SK-N-SH treated with all-trans-retinoic acid at 6 μM for 48 hours (cell line): ENCODE results near the gene CAPN13.

ENCODE experiments used
- ATAC-seq: fragments of 200-7000 bp; cut with Tn5 transposase; 3 replicates; pipeline ENCODE4 v1.9.1; 2020; ENCODE audit warnings: mild to moderate bottlenecking, moderate library complexity
- ARNTL ChIP-seq: fragments of 450-650 bp; formaldehyde crosslinking; IDR thresholded peaks from 2 replicates; pipeline ENCODE4 v1.5.0; 2020; ENCODE audit warnings: low read depth, mild to moderate bottlenecking, moderate library complexity, borderline replicate concordance
- BACH2 ChIP-seq: fragments of 250-450 bp; sonication (Bioruptor Pico); IDR thresholded peaks from 2 replicates; pipeline ENCODE4 v1.9.0; 2021; ENCODE audit warnings: mild to moderate bottlenecking, borderline replicate concordance
- ESRRG ChIP-seq: fragments of 250-450 bp; sonication (Bioruptor Pico); IDR thresholded peaks from 2 replicates; pipeline ENCODE4 v1.6.1; 2021; ENCODE audit warnings: mild to moderate bottlenecking
- GLIS3 ChIP-seq: fragments of 250-450 bp; sonication (Bioruptor Pico); IDR thresholded peaks from 2 replicates; pipeline ENCODE4 v1.5.0; 2020; ENCODE audit warnings: mild to moderate bottlenecking, moderate library complexity
- ISL1 ChIP-seq: fragments of 250-450 bp; sonication (Bioruptor Pico); IDR thresholded peaks from 2 replicates; pipeline ENCODE4 v2.1.2; 2022; ENCODE audit warnings: mild to moderate bottlenecking, moderate library complexity
- PPARA ChIP-seq: fragments of 250-450 bp; sonication (Bioruptor Pico); IDR thresholded peaks from 2 replicates; pipeline ENCODE4 v1.5.0; 2020; ENCODE audit warnings: mild to moderate bottlenecking, borderline replicate concordance
- RARB ChIP-seq: fragments of 250-450 bp; sonication (Bioruptor Pico); IDR thresholded peaks from 2 replicates; pipeline ENCODE4 v1.8.0; 2021; ENCODE audit warnings: mild to moderate bottlenecking, moderate library complexity
- SNAI2 ChIP-seq: fragments of 250-450 bp; sonication (Bioruptor Pico); IDR thresholded peaks from 2 replicates; pipeline ENCODE4 v1.5.0; 2020; ENCODE audit warnings: mild to moderate bottlenecking, moderate library complexity
- TCF4 ChIP-seq: fragments of 250-450 bp; sonication (Bioruptor Pico); IDR thresholded peaks from 2 replicates; pipeline ENCODE4 v1.8.0; 2021; ENCODE audit warnings: mild to moderate bottlenecking, moderate library complexity, borderline replicate concordance
- TOX ChIP-seq: fragments of 250-450 bp; sonication (Bioruptor Pico); IDR thresholded peaks from 2 replicates; pipeline ENCODE4 v1.8.0; 2021; ENCODE audit warnings: mild to moderate bottlenecking, moderate library complexity, borderline replicate concordance
- ZC3H10 ChIP-seq: fragments of 250-450 bp; sonication (Bioruptor Pico); IDR thresholded peaks from 2 replicates; pipeline ENCODE4 v1.5.1; 2021; ENCODE audit warnings: mild to moderate bottlenecking, moderate library complexity
- ZFP3 ChIP-seq: fragments of 250-450 bp; sonication (Bioruptor Pico); IDR thresholded peaks from 2 replicates; pipeline ENCODE4 v1.5.0; 2020; ENCODE audit warnings: mild to moderate bottlenecking, moderate library complexity
- ZFP30 ChIP-seq: fragments of 450-650 bp; formaldehyde crosslinking; IDR thresholded peaks from 2 replicates; pipeline ENCODE4 v1.5.0; 2022; ENCODE audit warnings: mild to moderate bottlenecking, moderate library complexity
- ZNF565 ChIP-seq: fragments of 450-650 bp; formaldehyde crosslinking; conservative IDR thresholded peaks from 2 replicates; pipeline ENCODE4 v1.5.0; 2020; ENCODE audit warnings: low read depth, mild to moderate bottlenecking, moderate library complexity
- ZNF70 ChIP-seq: fragments of 450-650 bp; formaldehyde crosslinking; IDR thresholded peaks from 2 replicates; pipeline ENCODE4 v1.5.0; 2020; ENCODE audit warnings: mild to moderate bottlenecking, moderate library complexity
- ZNF8 ChIP-seq: fragments of 450-650 bp; formaldehyde crosslinking; IDR thresholded peaks from 2 replicates; pipeline ENCODE4 v1.5.0; 2020; ENCODE audit warnings: mild to moderate bottlenecking, moderate library complexity
- TF ChIP-seq, protein P1 (sequence below): fragments of 250-450 bp; sonication (Bioruptor Pico); IDR thresholded peaks from 2 replicates; pipeline ENCODE4 v1.8.0; 2020; ENCODE audit warnings: mild to moderate bottlenecking, moderate library complexity, borderline replicate concordance
- TF ChIP-seq, protein P2 (sequence below): fragments of 250-450 bp; sonication (Bioruptor Pico); IDR thresholded peaks from 2 replicates; pipeline ENCODE4 v1.5.0; 2020; ENCODE audit warnings: mild to moderate bottlenecking, moderate library complexity
- TF ChIP-seq, protein P3 (sequence below): fragments of 250-450 bp; sonication (Bioruptor Pico); IDR thresholded peaks from 2 replicates; pipeline ENCODE4 v1.5.1; 2020; ENCODE audit warnings: low read depth, mild to moderate bottlenecking, moderate library complexity
- TF ChIP-seq, protein P4 (sequence below): fragments of 250-450 bp; sonication (Bioruptor Pico); IDR thresholded peaks from 2 replicates; pipeline ENCODE4 v1.8.0; 2021; ENCODE audit warnings: low read depth, mild to moderate bottlenecking, moderate library complexity, borderline replicate concordance
- TF ChIP-seq, protein P5 (sequence below): fragments of 250-450 bp; sonication (Bioruptor Pico); IDR thresholded peaks from 2 replicates; pipeline ENCODE4 v1.5.1; 2021; ENCODE audit warnings: mild to moderate bottlenecking, moderate library complexity

Gene CAPN13

DNA sequence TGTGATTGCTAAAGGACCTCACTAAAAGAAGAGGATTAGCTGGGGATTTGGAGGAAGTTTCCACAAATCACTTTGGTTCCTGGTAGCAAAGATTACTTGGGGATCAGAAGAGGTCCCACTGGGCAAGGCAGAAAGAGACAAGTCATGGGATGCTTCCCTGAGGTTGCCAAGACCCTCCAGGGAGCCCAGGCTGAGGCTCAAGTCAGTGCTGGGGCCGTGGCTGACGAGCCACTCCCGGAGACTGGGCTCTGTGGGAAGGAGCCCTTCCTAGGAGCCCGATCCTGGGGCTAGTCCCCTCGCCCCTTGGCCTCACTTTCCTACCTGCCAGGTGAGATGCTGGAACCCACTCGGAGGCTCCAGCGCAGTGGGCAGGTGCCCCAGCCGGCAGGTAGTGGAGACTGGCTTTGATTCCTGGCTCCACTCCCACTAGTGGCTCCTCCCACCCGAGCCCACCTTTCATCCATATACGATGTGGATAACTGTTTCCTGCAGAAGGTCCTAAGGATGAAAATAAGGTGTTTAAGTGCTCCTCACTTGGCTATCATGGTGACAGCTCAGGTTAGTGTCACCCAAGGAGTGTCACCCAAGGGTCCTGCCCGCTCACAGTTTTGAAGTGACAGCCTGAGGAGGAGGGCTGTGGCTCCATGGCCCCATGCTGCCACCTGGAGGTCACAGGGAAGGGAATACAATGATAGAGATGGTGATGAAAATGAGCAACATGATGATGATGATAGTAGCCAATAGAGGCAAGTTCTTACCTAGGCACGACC lies 100.5 kb downstream of the CAPN13 start:
- TF ChIP-seq, protein P1, sequence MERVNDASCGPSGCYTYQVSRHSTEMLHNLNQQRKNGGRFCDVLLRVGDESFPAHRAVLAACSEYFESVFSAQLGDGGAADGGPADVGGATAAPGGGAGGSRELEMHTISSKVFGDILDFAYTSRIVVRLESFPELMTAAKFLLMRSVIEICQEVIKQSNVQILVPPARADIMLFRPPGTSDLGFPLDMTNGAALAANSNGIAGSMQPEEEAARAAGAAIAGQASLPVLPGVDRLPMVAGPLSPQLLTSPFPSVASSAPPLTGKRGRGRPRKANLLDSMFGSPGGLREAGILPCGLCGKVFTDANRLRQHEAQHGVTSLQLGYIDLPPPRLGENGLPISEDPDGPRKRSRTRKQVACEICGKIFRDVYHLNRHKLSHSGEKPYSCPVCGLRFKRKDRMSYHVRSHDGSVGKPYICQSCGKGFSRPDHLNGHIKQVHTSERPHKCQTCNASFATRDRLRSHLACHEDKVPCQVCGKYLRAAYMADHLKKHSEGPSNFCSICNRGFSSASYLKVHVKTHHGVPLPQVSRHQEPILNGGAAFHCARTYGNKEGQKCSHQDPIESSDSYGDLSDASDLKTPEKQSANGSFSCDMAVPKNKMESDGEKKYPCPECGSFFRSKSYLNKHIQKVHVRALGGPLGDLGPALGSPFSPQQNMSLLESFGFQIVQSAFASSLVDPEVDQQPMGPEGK = no peak
- TF ChIP-seq ZFP30 (CRISPR knock-in tag) = 0 out of 2 replicates have a peak, but pooled peaks have one; percentile 21
- no peak for TF ChIP-seq TCF4 (CRISPR knock-in tag)
- TF ChIP-seq GLIS3 = no peak
- TF ChIP-seq, all 23 proteins: peak for 1
- peak; percentile 81 for ATAC-seq

DNA sequence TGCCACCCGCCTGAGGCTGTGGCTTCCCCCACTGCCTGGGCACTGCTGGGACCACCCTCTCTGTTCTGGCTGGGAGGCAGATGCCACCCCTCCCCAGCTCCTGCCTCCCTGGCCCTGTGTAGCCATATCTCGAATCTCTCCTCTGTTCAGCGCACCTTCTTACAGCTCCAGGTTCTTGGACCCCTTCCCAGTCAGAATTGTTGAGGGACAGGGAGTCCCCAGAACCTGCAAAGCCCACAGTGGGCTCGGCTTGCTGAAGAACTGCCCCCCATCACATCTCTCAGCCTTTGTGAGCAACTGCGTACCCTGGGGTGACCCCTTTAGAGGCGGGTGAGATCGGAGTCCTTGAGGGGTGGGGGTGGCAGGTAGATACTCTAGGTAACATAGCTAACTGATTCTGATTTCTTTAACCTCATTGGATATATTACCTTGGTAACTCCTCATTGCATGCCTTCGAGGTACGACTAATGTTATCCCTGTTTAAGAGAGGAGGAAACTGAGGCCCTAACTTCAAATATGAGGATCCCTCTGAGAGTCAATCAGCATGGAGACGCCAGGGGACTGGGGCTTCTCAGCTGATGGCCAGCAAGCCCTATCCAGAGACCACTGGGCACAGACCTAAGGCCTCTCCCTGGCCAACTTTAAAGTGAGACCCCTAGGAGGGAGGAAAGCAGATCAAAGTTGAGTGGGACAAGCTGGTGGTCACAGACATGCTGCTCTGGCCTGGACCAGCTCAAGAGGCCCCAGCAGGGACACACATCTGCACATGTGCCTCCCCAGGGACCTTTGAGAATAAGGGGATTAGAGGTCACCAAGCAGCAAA lies 101.3 kb downstream of the CAPN13 start:
- no peak for ATAC-seq

DNA sequence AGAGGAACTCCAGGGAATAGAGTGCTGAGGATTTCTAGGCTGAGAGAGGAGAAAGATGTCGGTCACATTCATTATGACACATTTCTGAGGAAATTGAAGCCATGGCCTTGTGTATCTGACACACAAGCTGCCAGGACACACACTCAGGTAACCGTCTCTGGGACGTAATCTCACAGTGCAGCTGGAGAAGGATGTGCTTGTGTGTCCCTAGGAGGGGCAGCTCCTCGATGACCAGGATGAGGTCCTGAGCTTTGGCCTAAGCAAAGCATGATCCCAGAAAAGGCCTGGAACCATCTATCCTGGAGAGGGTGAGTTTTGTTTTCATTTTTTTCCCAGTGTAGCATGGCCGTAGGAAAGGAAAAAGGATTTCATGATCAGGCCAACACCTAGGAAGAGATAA lies 102.2 kb downstream of the CAPN13 start:
- no peak for TF ChIP-seq ARNTL (CRISPR knock-in tag)
- no peak for TF ChIP-seq SNAI2 (CRISPR knock-in tag)
- no peak for TF ChIP-seq ESRRG (CRISPR knock-in tag)
- no peak for TF ChIP-seq ZNF8
- TF ChIP-seq ZFP3 = no peak
- no peak for TF ChIP-seq ISL1 (CRISPR knock-in tag)
- no peak for TF ChIP-seq TCF4 (CRISPR knock-in tag)
- no peak for TF ChIP-seq ZC3H10 (CRISPR knock-in tag)
- no peak for TF ChIP-seq ZNF565 (CRISPR knock-in tag)
- TF ChIP-seq, protein P2, sequence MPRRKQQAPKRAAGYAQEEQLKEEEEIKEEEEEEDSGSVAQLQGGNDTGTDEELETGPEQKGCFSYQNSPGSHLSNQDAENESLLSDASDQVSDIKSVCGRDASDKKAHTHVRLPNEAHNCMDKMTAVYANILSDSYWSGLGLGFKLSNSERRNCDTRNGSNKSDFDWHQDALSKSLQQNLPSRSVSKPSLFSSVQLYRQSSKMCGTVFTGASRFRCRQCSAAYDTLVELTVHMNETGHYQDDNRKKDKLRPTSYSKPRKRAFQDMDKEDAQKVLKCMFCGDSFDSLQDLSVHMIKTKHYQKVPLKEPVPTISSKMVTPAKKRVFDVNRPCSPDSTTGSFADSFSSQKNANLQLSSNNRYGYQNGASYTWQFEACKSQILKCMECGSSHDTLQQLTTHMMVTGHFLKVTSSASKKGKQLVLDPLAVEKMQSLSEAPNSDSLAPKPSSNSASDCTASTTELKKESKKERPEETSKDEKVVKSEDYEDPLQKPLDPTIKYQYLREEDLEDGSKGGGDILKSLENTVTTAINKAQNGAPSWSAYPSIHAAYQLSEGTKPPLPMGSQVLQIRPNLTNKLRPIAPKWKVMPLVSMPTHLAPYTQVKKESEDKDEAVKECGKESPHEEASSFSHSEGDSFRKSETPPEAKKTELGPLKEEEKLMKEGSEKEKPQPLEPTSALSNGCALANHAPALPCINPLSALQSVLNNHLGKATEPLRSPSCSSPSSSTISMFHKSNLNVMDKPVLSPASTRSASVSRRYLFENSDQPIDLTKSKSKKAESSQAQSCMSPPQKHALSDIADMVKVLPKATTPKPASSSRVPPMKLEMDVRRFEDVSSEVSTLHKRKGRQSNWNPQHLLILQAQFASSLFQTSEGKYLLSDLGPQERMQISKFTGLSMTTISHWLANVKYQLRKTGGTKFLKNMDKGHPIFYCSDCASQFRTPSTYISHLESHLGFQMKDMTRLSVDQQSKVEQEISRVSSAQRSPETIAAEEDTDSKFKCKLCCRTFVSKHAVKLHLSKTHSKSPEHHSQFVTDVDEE (CRISPR knock-in tag) = no peak
- TF ChIP-seq ZNF70 = no peak
- TF ChIP-seq GLIS3 = no peak
- TF ChIP-seq ZFP30 (CRISPR knock-in tag) = no peak
- TF ChIP-seq RARB (CRISPR knock-in tag) = no peak
- TF ChIP-seq, protein P3, sequence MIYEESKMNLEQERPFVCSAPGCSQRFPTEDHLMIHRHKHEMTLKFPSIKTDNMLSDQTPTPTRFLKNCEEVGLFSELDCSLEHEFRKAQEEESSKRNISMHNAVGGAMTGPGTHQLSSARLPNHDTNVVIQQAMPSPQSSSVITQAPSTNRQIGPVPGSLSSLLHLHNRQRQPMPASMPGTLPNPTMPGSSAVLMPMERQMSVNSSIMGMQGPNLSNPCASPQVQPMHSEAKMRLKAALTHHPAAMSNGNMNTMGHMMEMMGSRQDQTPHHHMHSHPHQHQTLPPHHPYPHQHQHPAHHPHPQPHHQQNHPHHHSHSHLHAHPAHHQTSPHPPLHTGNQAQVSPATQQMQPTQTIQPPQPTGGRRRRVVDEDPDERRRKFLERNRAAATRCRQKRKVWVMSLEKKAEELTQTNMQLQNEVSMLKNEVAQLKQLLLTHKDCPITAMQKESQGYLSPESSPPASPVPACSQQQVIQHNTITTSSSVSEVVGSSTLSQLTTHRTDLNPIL (CRISPR knock-in tag) = no peak
- no peak for TF ChIP-seq BACH2 (CRISPR knock-in tag)
- TF ChIP-seq, protein P4, sequence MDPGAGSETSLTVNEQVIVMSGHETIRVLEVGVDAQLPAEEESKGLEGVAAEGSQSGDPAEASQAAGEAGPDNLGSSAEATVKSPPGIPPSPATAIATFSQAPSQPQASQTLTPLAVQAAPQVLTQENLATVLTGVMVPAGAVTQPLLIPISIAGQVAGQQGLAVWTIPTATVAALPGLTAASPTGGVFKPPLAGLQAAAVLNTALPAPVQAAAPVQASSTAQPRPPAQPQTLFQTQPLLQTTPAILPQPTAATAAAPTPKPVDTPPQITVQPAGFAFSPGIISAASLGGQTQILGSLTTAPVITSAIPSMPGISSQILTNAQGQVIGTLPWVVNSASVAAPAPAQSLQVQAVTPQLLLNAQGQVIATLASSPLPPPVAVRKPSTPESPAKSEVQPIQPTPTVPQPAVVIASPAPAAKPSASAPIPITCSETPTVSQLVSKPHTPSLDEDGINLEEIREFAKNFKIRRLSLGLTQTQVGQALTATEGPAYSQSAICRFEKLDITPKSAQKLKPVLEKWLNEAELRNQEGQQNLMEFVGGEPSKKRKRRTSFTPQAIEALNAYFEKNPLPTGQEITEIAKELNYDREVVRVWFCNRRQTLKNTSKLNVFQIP (CRISPR knock-in tag) = no peak
- no peak for TF ChIP-seq PPARA (CRISPR knock-in tag)
- TF ChIP-seq TOX = no peak
- TF ChIP-seq, all 23 proteins: peak for 0
- no peak for ATAC-seq

More for the DNA sequence above, 101.3 kb downstream of the CAPN13 start:
- TF ChIP-seq, protein P5, sequence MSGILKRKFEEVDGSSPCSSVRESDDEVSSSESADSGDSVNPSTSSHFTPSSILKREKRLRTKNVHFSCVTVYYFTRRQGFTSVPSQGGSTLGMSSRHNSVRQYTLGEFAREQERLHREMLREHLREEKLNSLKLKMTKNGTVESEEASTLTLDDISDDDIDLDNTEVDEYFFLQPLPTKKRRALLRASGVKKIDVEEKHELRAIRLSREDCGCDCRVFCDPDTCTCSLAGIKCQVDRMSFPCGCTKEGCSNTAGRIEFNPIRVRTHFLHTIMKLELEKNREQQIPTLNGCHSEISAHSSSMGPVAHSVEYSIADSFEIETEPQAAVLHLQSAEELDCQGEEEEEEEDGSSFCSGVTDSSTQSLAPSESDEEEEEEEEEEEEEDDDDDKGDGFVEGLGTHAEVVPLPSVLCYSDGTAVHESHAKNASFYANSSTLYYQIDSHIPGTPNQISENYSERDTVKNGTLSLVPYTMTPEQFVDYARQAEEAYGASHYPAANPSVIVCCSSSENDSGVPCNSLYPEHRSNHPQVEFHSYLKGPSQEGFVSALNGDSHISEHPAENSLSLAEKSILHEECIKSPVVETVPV (CRISPR knock-in tag) = no peak
- TF ChIP-seq RARB (CRISPR knock-in tag) (no peak), BACH2 (CRISPR knock-in tag) (no peak), TCF4 (CRISPR knock-in tag) (no peak)
